HG03571 (cell line): ENCODE results near the gene PCSK2.

Experiments
- ATAC-seq: cut with Tn5 transposase; IDR thresholded peaks from one replicate; pipeline ENCODE4 v1.9.1; 2021; ENCODE audit not compliant: unreplicated experiment

Gene PCSK2

DNA sequence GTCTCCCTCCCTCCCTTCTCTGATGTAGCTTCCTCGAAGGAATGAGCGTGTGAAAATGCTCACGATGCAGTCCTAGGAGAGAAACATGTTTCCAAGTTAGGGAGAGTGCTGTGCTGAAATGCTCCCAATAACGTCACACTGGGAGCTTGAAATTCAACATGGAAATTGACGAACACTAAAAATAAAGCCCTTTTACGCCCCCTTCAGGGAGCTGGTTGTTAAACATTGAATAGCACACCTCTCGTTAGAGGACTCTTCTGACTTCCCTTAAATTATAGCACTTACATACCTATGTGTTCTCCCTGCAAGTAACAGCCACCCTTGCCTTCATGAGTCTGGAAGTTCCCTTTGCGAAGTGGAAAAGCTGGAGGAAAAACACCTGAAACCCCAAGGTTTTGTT lies 215.7 kb downstream of the PCSK2 start:
- no peak for ATAC-seq

DNA sequence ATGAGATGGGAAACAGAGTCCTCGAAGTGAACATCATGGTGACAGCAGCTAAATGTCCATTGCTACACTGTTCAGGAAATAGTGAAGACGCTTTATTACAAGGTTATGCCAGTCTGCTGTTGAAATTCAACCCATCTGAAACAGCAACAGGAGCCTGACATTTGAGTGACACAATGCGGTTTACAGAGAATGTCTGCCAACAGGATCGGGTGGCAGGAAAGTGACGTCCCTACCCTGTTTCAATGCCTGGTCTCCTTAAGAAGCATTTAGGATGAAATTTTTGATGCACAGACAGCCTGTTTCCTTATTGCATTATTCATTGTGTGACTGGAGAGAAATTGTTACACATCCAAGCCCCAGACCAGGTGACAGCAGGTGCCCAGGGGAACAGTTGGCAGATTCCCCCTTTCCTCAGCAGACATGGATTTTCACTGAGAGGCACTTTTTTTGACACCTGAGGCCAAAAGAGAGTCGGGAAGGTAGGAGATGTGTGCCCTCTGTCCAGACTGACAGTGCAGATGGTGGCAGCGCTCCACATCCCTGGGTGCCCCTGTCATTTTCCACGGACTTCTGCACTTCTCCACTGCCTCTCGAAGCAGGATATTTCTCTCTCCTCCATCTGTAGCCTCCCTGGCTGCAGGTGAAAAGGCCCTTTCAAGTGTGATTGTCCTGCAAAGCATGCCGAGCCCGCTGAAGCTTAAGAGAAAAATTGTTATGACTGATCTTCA lies 216.5 kb downstream of the PCSK2 start:
- no peak for ATAC-seq

DNA sequence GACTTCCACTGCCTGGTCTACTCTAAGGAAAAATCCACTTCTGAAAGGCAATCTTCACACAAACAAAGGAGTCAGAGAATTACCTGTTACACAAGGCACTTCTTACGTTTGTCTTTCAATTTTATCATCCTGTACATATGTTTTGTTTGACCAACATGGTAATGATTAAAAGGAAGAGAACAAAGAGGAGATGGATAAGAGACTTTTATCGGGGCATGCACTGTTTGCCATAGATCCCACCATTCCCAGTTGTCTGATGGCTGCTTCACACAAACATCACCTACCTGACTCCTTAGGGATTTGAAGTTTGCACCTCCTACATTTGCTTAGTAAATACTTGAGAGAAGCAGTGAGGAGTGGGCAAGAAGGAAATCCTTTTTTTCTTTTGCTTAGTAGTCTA lies 217.3 kb downstream of the PCSK2 start:
- no peak for ATAC-seq

DNA sequence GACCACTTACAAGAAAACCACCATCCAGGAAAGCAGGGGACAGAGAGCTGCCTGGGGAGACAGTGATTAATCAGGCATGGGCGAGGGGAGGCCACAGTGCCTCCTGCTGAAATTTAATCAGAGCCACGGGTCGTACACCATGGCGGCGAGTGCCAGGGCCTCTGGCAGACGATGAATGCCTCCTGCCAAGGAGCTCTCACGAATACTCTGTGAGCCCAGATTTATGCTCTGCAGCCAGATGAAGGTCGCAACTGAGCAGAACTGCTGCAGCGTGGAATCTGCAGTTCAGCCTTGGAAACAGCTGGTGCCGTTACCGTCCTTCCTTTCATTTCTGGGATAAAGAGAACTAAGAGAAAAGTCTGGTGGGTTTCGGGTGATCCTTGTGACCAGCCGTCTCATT lies 218.7 kb downstream of the PCSK2 start:
- no peak for ATAC-seq

DNA sequence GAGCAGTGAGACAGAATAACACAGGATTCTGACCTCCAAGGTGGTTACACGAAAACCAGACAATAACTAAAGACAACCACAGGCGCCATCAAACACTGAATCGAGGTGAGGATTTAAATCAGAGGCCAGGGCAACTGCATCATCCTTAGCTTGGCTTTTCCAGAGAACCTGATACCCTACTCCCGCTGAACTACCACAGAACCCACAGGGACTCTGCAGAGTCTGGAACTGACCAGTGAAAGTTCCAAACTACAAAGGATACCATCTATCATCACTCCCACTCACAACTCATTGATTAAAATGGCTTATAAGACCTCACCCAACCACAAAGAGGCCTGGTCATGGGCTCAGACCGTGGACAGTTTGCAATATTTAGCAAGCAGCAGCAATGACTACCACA lies 219.3 kb downstream of the PCSK2 start:
- ATAC-seq: no peak

GRCh38 chr20:17448071-17448470 lies 221.2 kb downstream of the PCSK2 start:
- no peak for ATAC-seq

DNA sequence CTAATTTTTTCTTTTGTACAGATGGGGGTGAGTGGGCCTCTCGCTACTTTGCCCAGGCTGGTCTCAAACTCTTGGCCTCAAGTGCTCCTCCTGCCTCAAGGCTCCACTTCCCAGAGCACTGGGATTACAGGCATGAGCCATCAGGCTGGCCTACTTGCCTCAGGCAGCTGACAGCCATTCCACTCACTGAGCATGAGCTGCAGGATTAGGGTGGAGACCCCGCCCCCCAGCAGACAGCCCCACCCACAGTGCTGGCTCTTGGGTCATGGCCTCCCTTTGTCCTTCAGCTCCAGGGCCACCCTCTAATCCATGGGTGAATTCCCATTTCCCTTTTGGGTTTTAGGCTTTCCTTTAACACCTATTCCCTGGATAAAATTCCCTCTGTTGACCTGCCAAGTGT lies 222.2 kb downstream of the PCSK2 start:
- no peak for ATAC-seq

GRCh38 chr20:17452441-17452840 lies 225.6 kb downstream of the PCSK2 start:
- ATAC-seq: no peak

GRCh38 chr20:17453592-17453991 lies 226.8 kb downstream of the PCSK2 start:
- ATAC-seq: no peak

GRCh38 chr20:17456279-17456678 lies 229.4 kb downstream of the PCSK2 start:
- ATAC-seq: no peak

- ATAC-seq: no peak
These were observed 230.2 kb downstream of the PCSK2 start for GRCh38 chr20:17457079-17457478.

GRCh38 chr20:17457588-17458190 lies 230.8 kb downstream of the PCSK2 start:
- no peak for ATAC-seq

DNA sequence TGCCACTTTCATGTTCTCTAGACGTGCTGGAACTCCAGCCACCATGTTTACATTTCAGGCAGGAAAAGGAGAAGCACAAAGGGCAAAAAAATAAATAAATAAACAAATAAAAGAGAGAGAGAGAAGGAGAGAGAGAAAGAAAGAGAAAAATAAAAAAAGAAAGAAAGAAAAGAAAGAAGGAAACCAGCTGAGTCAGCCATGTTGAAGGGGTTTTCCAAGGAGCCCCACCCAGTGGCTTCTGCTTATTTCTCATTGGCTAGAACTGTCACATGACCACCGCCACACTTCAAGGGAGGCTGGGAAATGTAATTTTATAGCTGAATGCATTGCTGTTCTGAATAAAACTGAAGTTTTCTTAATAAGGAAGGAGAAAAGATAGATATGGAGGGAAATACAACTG lies 233.3 kb downstream of the PCSK2 start:
- ATAC-seq: no peak

DNA sequence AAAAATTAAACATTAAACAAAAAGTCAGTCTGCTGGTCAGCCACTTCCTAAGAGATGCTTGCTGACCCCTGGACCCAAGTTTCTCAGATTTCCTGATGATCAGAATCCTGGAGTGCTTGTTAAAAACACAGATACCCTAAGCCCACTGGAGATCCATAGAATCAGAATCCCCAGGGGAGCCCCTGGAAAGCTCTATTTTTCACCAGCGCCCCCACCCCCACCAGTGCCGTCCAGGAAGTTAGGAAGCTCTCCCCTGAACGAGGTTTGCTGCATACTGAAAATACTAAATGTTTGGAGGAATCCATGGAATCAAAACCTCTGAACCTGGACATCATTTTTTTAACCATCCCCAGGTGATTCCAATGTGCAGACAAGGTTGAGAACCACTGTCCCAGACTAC lies 235.1 kb downstream of the PCSK2 start:
- ATAC-seq: no peak

DNA sequence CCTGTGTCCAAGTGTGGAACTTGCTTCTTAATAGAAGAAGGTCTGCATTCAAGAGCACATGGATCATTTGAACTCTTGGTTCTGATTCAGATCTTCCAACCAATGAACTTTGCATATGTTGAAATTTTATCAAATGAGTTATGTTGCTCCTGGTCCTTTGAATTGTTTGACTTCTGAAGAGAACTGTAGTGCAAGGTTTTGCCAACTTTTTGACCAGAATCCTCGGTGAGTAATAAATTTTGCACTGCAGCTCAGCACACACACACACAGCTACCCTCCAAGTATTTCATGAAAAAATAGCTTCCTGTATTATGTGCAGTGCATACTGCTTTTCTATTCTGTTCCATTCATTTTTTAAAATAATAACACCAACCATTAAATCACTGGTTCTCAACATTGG lies 236.9 kb downstream of the PCSK2 start:
- no peak for ATAC-seq

DNA sequence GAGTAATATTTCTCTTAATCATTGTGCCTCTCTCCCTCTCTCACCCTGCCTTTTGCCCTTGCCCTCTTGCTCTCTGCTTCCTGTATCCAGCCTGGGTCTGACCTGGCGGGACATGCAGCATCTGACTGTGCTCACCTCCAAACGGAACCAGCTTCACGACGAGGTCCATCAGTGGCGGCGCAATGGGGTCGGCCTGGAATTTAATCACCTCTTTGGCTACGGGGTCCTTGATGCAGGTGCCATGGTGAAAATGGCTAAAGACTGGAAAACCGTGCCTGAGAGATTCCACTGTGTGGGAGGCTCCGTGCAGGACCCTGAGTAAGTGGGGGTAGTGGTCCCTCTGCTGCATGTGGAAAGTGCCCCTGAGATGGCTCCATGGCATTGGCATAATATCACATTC lies 238.4 kb downstream of the PCSK2 start:
- ATAC-seq: no peak

DNA sequence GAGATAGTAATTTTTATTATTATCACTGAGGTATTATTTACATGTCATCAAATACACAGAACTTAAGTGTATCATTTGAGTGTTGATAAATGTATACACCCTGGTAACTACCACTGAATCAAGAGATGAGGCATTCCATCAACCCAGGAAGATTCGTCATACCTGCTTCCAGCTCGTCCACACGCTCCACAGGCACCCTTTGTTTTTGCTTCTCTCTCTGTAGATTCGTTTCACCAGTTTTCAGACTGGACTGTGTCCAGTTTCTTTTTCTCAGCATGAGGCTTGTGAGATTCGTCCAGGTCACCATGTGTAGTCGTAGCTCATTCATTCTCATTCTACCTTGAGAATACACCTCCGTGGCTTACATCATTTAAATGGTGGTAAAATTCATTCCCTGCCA lies 239.8 kb downstream of the PCSK2 start:
- no peak for ATAC-seq

DNA sequence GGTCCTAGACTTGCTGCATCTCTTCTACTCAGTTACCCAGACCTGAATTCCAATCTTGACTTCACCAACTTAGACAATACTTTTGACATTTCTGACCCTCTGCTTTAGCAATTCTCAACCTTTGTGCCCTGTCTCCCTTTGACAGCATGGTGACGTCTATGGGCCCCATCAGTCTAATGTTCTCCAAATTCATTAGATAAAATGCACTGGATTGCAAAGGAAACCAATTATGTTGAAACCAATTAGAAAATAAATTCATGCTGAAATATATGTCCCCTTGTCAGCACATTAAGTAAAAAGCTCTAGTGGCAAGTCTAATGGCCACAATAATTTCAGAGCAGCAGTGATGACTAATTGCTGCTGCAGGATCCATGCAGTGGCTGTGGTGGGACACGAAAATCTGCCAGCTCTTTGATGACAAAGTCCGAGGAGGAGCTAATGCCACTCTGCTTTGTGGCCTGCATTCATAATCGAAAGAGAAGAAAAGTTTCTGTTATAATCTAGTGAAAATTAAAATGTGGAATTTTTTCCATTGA lies 240.3 kb downstream of the PCSK2 start:
- ATAC-seq: no peak

- ATAC-seq: no peak
These were observed 241.4 kb downstream of the PCSK2 start for GRCh38 chr20:17468073-17468840.

GRCh38 chr20:17469246-17470030 lies 242.6 kb downstream of the PCSK2 start:
- ATAC-seq: no peak

DNA sequence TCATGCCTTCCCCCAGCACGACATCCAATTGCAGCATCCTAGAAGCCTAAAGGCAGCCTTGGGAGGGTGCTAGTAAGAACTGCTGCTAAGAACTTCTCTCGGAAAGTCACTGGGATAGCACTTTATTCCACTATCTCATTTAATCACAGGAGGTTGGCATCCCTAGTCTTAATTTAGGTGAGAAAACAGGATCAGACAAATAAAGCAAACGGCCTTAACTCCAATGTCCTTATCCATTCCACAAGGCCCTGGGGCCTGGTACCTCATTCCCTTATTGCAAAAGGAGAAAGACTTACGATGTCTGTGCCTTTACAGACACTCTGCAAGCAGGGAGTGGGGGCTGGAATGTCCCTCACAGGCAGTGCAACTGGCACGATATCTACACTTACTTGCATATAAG lies 243.7 kb downstream of the PCSK2 start:
- ATAC-seq: no peak
